NCI-H1417 treated with DMSO at 0.1 percent for 48 hours (cell line): Measurements from ENCODE around the gene ERFL.
"Not testable (repeated sequence)": the region's sequence is repeated elsewhere in the genome, so short reads cannot be mapped to it uniquely, and the experiment has no call there.

Experiments used
- DNase-seq: peaks from one replicate; lab custom pipeline; 2025; lab: John Stamatoyannopoulos, UW

The ERFL gene

DNA sequence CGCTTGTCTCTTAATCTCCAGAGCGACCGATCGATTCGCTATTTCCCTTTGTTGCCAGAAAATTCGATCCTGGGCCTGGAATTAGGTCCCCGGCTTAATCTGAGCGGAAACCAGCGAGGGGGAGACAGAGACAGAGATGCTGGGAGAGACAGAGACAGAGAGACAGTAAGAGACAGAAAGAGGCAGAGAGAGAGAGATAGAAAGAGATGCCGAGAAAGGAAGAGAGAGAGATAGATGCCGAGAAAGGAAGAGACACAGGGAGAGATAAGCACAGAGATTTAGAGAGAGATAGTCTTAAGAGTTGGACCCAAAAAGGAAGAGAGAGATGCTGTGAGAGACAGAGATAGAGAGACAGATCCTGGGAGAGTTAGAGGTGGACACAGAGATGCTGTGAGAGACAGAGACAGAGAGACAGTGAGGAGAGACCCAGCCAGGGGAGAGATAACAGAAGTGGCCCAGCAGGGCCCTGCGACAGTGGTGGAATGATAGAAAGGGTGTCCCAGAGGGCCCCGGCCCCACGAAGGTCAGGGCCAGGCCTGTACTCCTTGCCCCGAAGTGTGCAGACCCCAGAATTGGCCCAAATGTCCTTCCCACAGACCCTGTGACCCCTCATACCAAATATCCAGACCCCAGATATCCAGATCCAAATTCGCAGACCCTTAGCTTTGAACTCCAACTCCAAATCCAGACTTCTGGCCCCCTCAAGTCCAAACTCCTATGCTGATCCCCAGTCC, 1.3 kb downstream of the ERFL start:
- no peak for DNase-seq

DNA sequence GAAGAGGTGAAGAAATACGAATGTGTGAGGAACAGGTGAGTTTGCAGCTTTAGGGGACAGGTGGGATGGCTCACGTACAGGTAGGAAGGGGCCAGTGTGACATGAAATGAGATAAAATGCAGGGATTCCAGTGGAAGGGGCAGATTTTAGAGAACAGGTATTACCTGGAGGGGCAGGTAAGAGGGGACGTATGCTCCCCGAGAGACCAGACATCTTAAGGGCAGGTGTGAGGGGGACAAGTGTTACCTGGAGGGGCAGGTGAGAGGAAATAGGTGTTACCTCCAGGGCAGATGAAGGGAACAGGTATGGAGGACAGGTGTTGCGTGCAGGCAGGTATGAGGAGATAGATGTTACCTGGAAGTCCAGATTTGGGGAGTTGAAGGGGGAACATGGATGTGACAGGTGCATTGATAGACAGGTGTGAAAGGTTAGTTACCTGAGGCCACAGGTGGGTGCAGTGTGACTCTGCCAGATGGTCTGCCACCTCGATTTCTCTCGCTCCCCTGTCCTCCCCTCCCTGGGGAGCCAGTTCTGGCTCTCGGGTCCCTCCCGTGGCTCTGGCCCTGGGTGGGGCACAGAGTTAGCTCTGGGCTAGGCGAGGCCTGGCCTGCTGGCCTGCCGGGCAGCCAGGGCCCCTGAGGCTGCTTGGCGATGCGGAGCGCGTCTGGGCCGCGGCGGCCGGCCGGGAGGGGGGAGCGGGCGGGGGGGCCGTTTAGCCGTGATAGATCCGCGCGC, 2.1 kb downstream of the ERFL start:
- no peak for DNase-seq

DNA sequence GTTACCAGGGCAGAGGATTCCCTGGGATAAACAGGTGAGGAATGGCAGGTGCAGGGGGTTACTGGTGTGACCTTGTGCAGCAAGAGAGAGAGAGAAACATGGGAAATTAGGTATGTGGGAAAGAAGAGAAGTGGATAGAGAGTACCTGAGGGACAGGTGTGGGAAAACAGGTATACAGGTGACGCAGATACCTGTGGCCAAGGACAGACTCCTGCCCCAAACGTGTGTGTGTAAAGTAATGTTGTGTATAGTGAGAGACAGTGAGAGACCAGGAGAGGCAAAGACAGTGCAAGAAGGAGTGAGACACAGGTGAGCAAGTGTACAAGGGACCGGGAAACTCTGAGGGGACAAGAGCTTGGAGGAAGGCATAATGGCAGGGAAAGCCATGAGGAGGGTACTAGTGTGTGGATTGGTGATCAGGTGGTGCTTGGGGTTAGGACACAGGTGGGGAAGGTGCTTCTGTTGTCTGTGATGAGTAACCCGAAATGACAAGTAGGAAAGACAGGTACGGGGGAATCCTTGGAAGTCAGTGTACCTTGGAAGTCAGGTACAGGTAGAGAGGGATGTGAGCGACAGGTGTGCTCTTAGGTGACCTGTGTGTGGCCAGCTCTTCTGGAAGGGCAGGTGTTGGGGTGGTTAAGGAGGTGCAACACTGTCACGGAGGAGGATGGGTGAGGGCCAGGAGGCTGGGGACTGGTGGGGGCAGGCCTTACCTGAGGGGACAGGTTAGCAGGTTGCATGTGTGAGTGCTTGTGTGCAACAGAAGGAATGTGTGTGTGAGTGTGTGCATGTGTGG, 2.8 kb downstream of the ERFL start:
- DNase-seq, result no peak

DNA sequence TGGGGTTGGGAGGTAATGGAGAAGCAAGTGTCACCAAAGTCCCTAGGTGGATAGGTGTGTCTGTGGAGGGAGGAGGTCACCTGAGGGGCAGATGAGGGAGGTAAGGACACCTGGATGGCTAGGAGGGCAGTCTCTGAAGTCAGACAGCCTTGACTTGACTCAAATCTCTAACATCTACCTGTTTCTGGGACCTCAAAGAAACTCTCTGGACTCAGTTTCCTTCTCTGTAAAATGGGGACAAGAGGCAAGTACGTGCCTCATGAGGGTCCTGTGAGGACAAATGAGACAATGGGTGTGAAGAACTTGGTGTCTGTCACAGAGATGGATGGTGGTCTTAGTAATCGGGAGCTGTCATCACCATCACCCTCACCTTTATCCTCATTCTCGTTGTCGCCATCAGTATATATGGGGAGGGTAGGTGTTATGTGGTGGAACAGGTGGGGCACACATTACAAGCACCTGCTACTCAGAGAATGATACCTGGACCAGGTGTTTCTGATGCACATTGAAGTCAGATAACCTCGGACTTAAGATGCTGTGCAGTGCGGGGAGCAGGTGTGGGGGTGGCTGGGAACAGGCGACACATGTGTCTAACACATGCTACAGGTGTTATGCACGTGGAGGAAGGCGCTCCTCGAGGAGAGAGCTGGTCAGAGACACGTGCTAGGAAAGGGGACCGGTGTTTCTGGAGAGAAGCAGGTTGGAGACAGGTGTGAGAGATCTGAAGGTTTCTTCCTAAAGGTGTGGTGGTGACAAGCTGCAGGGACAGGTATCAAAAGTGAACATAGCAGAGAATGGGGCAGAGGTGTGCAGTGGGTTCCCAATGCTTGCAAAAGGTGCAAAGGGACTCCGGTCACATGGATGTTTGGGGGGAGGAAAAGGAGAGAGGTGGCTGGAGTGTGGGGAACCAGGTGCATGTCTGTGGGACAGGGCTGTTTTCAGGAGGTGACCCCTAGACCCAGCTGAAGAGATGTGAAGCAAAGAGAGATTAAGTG, 3.8 kb downstream of the ERFL start:
- DNase-seq, result no peak

DNA sequence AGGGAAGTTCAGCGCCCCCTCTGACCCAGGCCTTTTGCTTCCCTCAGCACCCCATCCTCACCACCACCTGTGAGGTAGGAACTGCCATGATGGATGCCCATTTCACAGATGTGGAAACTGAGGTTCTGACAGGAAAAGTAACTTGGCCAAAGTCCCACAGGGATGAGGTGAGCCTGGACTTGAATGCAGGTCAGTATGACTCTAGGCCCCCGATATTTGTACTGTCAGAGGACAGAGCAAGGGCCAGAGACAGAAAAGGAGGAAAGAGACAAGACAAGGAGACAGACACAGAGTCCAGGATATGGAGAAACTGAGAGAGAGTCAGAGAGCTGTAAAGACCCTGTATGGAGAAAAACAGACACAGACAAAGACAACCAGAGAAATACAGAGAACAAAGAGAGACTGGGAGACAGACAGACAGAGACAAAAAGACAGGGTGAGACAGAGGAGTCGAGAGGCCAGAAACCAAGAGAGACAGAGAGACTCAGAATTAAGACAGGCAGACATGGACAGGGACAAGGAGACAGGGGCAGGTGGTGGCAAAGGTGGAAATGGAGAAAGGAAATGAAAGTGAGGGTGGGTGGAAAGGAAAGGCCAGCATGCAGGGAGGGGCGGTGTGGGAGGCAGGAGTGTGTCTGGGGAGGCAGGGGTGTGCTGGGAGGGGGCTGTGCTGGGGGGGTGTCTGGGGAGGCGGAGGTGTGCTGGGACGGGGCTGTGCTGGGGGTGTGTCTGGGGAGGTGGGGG, 5.0 kb downstream of the ERFL start:
- no peak for DNase-seq

DNA sequence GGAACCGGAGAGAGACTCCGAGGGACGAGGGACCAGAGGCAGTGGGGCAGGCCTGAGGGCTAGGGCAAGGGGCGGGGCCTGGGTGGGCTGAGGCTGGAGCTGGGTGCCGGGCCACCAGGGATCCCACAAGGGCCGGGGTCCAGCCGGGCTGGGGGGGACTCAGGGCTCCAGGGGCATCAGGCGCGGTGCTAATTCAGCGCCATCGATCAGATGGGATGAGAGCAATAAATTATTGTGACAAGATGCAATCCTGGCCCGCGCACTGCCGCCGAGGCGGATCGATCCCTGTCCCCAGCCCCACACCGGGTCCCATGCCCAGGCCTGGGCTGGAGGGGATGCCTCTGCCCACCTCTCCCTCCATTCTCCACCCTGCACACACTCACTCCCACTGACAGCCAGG, 5.7 kb downstream of the ERFL start:
- DNase-seq, result no peak

DNA sequence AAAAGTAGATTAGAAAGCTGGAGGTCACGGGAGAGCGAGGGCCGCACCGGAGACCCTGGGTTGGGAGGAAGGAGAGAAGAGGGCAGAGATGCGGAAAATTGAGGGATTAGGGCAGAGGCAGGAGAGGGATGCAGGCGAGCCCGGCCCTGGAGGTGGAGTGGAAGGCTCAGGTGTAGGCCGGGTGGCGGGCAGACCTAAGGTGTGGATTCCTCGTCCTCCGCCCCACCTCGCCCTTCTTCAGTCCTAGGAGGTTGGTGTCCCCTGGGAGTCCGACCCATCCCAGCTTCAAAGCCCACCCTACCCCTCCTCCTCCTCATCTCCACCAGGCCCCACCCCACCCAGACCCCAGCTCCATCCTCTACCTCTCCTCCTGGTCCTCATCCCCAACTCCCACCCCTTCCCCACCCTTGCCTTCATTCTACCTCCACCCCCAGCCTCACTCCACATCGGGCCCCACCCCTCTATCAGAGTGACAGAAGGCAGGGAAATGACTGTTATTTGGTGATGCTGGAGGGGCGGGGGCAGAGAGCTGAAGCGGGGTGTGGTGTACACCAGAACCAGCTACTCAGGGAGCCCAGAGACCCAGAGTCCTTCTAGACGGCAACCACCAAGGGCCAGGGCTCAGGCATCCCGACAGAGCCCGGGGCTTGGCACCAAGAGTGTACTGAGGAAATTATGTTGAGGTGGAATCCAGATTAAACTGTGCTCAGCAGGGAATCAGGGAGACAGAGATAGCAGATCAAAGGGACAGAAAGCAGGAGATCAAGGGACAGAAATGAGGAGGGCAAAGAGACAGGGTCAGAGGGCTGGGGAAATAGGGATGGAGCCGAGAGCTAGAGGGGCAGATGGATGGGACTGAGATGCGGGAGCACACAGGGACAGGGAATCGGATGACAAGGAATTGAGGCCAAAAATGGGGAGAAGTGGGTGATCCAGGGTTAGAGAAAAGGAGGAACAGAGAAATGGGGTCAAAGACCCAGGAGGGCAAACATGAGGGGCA, 6.4 kb downstream of the ERFL start:
- DNase-seq, result no peak

DNA sequence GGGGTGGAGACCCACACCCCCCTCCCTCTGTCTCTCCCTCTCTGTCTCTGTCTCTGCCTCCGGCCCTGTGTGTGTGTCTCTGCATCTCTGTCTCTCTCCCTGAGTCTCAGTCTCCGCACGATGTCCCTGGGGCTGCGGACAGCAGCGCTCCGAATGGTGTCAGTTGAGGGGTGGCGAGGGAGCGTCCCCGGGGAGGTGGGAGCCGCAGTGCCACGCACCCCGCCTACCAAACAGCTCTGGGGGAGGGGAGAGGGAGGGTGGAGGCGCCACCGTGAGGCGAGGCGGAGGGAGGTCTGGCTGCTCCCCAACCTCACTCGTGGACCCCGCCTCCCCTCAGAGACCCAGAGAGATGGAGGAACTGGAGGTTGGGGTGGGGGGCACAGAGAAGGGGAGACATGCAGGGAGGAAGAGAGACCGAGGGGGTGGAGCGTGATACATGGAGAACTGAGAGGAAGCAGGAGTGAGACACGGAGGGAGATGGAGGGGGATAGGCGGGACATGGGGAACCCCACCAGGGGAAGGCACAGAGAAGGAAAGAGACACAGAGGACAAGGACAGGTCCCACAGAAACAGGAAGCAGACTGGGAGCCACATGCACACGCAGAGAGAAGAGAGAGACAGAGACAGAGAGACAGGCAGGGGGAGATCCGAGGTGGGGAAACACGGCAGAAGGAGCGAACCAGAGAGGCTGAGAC, 7.2 kb downstream of the ERFL start:
- no peak for DNase-seq

DNA sequence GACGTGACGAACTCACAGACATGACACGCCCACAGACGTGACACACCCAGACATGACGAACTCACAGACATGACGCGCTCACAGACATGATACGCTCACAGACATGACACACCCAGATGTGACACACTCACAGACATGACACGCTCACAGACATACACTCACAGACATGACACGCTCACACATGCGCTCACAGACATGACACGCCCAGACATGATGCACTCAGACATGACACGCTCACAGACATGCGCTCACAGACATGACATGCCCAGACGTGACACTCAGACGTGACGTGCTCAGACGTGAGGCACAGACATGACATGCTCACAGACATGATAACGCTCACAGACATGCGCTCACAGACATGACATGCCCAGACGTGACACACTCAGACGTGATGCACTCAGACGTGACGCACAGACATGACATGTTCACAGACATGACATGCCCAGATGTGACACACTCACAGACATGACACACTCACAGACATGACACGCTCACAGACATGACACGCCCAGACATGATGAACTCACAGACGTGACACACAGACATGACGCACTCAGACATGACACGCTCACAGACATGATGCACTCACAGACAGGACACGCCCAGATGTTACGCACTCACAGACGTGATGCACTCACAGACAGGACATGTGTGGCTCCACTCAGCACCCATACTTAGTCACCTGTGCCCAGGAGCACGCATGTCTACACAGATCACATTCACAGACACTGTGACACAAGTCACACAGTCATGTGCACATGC, 8.1 kb downstream of the ERFL start:
- DNase-seq, result no peak

DNA sequence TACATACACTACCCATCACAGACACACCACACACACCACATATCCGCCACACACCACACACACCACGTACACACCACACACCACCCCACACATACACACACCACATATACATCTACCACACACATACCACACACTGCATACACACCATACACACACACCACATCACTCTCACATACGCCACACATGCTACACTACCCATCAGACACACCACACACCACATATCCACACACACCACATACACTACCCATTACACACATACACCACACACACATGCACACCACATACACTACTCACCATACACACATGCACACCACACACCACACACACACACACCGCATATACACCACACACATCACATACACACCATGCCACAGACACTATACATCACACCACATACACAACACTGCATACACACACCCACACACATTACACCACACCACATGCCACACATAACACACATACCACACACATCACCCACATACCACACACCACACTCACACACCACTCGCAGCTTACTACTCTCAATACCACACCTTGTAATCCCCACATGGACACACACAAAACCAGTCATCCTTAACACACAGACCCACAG, 9.5 kb downstream of the ERFL start:
- DNase-seq, result no peak

DNA sequence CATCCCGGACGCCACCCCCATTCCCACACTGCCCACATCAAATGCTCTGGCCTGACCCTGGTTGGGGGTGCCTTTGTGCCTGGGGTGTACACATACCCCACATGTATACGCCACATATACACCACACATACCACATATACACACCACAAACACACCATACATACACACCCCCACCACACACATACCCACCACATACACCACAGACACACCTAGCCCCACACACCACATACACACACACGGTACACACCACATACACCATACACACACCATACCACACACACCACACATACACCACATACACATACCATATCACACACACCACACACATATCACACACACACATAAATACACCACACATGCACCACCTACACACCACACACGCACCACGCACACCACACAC, 10.2 kb downstream of the ERFL start:
- DNase-seq, result no peak

DNA sequence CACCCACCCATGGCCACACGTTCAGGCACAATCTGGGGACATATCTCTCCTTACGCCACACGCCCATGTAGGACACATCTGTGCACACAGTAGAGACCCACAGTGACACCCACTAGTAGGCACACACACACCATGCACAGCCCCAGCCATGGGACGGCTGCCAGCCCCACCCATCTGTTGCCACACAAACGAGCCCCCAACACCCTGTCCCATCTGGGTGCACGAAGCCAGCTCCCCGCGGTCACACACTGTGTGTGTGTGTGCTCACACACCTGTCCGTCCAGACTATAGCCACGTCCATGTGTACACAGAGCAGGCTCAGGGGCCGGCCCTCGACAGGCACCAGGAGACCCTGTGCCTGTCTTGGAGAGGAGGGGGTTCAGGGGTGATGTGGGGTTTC, 10.6 kb downstream of the ERFL start:
- DNase-seq, result no peak

DNA sequence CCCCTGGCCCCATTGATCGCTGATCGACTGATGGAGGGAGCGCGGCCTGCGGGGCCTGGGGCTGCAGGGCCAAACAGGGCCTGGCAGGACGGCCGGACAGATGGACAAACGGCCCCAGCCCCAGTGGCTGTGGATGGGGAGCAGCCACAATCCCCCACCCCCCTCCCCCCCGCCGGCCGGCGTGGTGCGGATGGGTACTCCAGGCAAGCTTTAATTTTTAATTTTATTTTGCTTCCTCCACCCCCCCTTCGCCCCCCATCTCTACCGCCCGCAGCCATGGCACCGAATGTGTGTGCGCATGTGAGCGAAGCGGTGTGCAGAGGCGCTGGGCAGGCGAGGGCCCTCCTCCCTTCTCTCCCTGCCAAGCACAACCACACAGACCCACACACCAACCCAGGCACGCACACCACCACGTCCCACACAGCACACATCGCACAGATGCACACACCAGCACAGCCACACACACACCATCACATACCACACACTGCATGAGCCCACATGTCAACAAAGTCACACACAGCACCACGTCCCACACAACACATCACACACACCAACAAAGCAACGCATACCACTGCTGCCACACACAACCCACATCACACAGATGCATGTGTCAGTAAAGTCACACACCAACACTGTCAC, 12.4 kb downstream of the ERFL start:
- no peak for DNase-seq

DNA sequence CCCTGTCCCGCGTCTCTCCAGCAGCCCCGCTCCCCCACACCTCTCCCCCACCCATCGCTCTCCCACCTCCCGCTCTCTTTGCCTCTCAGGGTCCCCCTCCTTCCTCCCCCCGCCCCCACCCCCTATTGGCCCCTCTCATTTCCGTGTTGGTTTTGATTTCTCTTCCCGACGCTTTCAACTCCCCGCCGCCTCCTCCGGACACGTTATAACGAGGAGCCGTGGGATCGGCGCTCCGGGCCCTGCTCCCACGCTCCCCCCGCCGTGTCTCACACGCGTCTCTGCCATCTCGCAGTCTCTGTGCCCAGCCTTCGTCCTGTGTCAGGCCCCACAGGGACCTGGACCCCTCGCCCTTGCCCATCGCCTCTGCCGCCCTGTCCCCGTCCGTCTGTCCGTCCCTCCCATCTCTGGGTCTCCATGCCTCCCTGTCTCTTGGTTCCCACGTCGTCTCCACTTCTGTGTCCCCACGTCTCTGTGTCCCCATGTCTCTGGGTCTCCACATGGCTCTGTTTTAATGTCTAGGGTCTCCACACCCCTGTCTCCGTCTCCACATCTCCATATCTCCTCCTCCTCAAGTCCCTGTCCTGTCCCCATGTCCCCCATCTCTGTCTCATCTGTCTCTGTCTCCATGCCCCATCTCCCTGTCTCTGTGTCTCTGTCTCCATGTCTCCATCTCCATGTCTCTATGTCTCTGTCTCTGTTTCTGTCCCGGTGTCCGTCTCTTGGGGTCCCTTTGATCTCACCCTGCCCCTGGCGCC, 13.1 kb downstream of the ERFL start:
- DNase-seq, result no peak

DNA sequence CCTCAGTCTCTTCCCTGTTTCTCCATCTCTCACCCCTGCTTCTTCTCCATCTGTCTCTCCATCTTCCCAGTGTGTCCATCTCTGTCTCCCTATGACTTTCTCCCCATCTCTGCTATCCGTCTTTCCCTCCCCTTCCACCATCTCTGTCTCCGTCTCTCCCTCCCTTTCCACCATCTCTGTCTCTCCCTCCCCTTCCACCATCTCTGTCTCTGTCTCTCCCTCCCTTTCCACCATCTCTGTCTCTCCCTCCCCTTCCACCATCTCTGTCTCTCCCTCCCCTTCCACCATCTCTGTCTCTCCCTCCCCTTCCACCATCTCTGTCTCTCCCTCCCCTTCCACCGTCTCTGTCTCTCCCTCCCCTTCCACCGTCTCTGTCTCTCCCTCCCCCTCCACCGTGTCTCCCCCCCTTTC, 13.8 kb downstream of the ERFL start:
- DNase-seq, result not testable (repeated sequence)

DNA sequence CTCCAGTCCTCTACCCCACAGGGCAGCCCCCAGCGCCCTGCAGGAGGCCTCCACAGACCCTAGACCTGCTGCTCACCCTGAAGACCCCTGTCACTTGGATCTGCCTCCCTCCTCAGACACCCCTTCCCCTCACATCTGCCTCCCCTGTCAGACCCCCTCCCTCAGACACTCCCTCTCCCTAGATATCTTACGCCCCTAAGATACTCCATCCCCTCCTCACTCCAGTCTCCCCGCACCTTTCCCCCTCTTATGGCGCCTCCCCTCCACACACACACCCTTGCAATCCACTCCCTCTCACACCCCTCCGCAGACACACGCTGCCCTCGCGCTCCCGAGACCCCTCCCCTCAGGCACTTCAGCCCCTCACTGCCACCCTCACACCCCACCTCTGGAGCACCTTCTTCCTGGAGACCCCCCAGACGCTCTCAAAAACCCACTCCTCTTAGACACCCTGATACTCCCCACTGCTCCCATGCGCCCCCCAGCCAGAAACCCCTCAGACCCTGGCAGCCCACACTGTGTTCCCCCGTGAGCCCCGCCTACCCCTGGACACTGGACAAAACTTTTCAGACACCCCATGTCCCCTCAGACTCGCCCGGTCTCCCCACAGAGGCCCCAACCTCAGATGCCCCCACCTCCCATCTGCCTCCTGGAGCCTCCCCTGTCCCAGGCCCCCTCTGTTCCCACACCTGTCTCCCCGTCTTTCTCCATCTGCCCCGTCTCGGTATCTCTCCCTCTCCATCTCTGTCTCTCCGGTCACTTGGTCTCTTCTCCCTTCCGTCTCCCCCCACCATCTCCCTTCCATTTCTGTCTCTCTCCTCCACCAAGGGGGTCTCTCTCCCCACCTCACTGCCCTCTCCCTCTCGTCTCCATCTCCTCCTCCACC, 14.5 kb downstream of the ERFL start:
- no peak for DNase-seq
